Loucy (cell line): ENCODE results near the gene BCAP29.

Experiments used
- H2AFZ ChIP-seq: fragments of 200-600 bp; sonication (generic); 2 replicates; pipeline ENCODE4 v1.6.0; 2016; ENCODE audit warnings: antibody characterized with exemption, mild to moderate bottlenecking, low read length, moderate library complexity
- H3F3A ChIP-seq: fragments of 200-600 bp; 2 replicates; pipeline ENCODE4 v1.6.0; 2016; ENCODE audit warnings: antibody characterized with exemption, low read depth, mild to moderate bottlenecking
- H3K27me3 ChIP-seq: fragments of 200-600 bp; sonication (generic); 2 replicates; pipeline ENCODE4 v1.6.1; 2014; ENCODE audit warnings: low read length, mild to moderate bottlenecking; ENCODE audit not compliant: insufficient read depth, poor library complexity, severe bottlenecking
- H3K36me3 ChIP-seq: fragments of 200-600 bp; sonication (generic); 2 replicates; pipeline ENCODE4 v1.6.1; 2016; ENCODE audit warnings: low read length; ENCODE audit not compliant: insufficient read depth
- H3K4me1 ChIP-seq: fragments of 200-600 bp; sonication (generic); 2 replicates; pipeline ENCODE4 v1.5.1; 2014; ENCODE audit warnings: low read length, mild to moderate bottlenecking; ENCODE audit not compliant: insufficient read depth, poor library complexity, severe bottlenecking
- H3K4me2 ChIP-seq: fragments of 200-600 bp; sonication (generic); 2 replicates; pipeline ENCODE4 v1.6.0; 2014; ENCODE audit warnings: antibody characterized with exemption, low read length, low read depth, mild to moderate bottlenecking; ENCODE audit not compliant: poor library complexity, severe bottlenecking
- H3K4me3 ChIP-seq: fragments of 200-600 bp; sonication (generic); 2 replicates; pipeline ENCODE4 v1.5.1; 2014; ENCODE audit warnings: low read length, mild to moderate bottlenecking, mixed read lengths; ENCODE audit not compliant: poor library complexity, severe bottlenecking
- H3K79me2 ChIP-seq: fragments of 200-600 bp; sonication (generic); 2 replicates; pipeline ENCODE4 v1.6.1; 2014; ENCODE audit warnings: low read length; ENCODE audit not compliant: insufficient read depth
- H3K9ac ChIP-seq: fragments of 200-600 bp; sonication (generic); 2 replicates; pipeline ENCODE4 v1.6.0; 2014; ENCODE audit warnings: mild to moderate bottlenecking, low read depth, low read length, moderate library complexity; ENCODE audit not compliant: poor library complexity, severe bottlenecking
- H3K9me2 ChIP-seq: fragments of 200-600 bp; sonication (generic); replicated peaks from 2 replicates; pipeline ENCODE4 v1.6.1; 2016; ENCODE audit warnings: low read depth, low read length, mixed read lengths
- H3K9me3 ChIP-seq: fragments of 200-600 bp; sonication (generic); 2 replicates; pipeline ENCODE4 v1.6.1; 2014; ENCODE audit warnings: mild to moderate bottlenecking, antibody characterized with exemption, low read length, low read depth; ENCODE audit not compliant: insufficient read depth
- H4K20me1 ChIP-seq: fragments of 200-600 bp; sonication (generic); 2 replicates; pipeline ENCODE4 v1.6.0; 2014; ENCODE audit warnings: antibody characterized with exemption, low read length, mild to moderate bottlenecking; ENCODE audit not compliant: insufficient read depth, poor library complexity, severe bottlenecking
- EZH2phosphoT487 ChIP-seq: fragments of 200-600 bp; IDR thresholded peaks from 2 replicates; pipeline ENCODE4 v1.6.1; 2018; ENCODE audit warnings: antibody characterized with exemption, mild to moderate bottlenecking, moderate library complexity, borderline replicate concordance
- TF ChIP-seq, protein P1 (sequence below): fragments of 200-600 bp; sonication (generic); conservative IDR thresholded peaks from 2 replicates; pipeline ENCODE4 v1.5.1; 2014; ENCODE audit warnings: mild to moderate bottlenecking, antibody characterized with exemption, low read length

BCAP29 gene

DNA sequence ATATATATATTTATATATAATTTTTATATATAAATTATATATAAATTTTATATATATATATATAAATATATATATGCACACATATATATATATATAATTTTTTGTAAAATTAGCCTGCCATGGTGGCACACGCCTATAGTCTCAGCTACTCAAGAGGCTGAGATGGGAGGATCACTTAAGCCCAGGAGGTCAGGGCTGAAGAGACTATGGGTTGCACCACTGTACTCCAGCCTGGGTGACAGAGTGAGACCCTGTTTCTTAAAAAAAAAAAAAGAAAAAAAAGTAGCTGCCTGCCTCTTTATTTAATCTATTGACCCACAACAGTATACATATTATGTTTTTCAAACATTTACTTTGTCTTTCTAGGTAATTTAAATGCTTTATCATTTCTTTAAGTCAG is 19.2 kb downstream of the BCAP29 start:
- peaks cover 26% of the 10 kb centered on the region for H3K36me3 ChIP-seq
- H3K4me1 ChIP-seq = no peaks in the 10 kb centered on the region
- TF ChIP-seq EZH2phosphoT487 = no peak
- TF ChIP-seq, protein P1, sequence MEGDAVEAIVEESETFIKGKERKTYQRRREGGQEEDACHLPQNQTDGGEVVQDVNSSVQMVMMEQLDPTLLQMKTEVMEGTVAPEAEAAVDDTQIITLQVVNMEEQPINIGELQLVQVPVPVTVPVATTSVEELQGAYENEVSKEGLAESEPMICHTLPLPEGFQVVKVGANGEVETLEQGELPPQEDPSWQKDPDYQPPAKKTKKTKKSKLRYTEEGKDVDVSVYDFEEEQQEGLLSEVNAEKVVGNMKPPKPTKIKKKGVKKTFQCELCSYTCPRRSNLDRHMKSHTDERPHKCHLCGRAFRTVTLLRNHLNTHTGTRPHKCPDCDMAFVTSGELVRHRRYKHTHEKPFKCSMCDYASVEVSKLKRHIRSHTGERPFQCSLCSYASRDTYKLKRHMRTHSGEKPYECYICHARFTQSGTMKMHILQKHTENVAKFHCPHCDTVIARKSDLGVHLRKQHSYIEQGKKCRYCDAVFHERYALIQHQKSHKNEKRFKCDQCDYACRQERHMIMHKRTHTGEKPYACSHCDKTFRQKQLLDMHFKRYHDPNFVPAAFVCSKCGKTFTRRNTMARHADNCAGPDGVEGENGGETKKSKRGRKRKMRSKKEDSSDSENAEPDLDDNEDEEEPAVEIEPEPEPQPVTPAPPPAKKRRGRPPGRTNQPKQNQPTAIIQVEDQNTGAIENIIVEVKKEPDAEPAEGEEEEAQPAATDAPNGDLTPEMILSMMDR = no peak
- no peaks in the 10 kb centered on the region for H3K79me2 ChIP-seq
- no peak overlapping the region for H3K4me3 ChIP-seq
- no peaks in the 10 kb centered on the region for H4K20me1 ChIP-seq
- no peaks in the 10 kb centered on the region for H3K9me2 ChIP-seq
- no peaks in the 10 kb centered on the region for H3K27me3 ChIP-seq
- no peak overlapping the region for H3K4me2 ChIP-seq
- no peak overlapping the region for H3K9ac ChIP-seq
- no peaks in the 10 kb centered on the region for H3F3A ChIP-seq
- no peak overlapping the region for H2AFZ ChIP-seq
- no peaks in the 10 kb centered on the region for H3K9me3 ChIP-seq

DNA sequence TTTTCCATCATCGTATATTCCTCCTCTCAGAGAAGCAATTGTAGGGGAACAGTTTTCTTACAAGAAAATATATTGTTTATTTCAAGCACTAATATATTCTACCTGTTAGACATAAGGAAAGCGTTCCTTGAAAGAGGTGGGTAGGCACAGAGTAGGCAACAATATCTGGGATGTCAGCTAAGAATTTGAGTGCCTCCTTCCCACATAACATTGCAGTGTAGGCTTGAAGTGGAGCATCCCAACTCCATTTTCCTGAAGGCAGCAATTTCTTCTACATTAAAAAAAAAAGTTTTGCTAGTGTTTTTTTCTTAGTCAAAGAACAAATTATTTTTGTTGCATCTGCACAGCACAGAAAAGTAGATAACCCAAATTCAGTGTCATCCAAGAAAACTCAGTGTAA is 20.8 kb downstream of the BCAP29 start:
- H3K9me2 ChIP-seq = no peaks in the 10 kb centered on the region
- TF ChIP-seq, protein P1 = no peak
- no peak for TF ChIP-seq EZH2phosphoT487
- H4K20me1 ChIP-seq = no peaks in the 10 kb centered on the region
- no peaks in the 10 kb centered on the region for H3K27me3 ChIP-seq
- no peak overlapping the region for H3K4me2 ChIP-seq
- no peaks in the 10 kb centered on the region for H3K9me3 ChIP-seq
- H3K36me3 ChIP-seq = peaks cover 13% of the 10 kb centered on the region
- H3K4me1 ChIP-seq = no peaks in the 10 kb centered on the region
- H3K79me2 ChIP-seq = no peaks in the 10 kb centered on the region
- H3K4me3 ChIP-seq = no peak overlapping the region
- H2AFZ ChIP-seq = no peak overlapping the region
- H3F3A ChIP-seq = no peaks in the 10 kb centered on the region
- no peak overlapping the region for H3K9ac ChIP-seq

- no peaks in the 10 kb centered on the region for H3K4me1 ChIP-seq
- no peaks in the 10 kb centered on the region for H4K20me1 ChIP-seq
- no peaks in the 10 kb centered on the region for H3K79me2 ChIP-seq
- H3K9me2 ChIP-seq = no peaks in the 10 kb centered on the region
- H3K36me3 ChIP-seq = peaks cover 13% of the 10 kb centered on the region
- no peak overlapping the region for H2AFZ ChIP-seq
- no peak for TF ChIP-seq EZH2phosphoT487
- TF ChIP-seq, protein P1 = no peak
- no peak overlapping the region for H3K4me3 ChIP-seq
- no peaks in the 10 kb centered on the region for H3K9me3 ChIP-seq
- H3F3A ChIP-seq = no peaks in the 10 kb centered on the region
- no peak overlapping the region for H3K9ac ChIP-seq
- H3K4me2 ChIP-seq = no peak overlapping the region
- H3K27me3 ChIP-seq = no peaks in the 10 kb centered on the region
These were observed 25.3 kb downstream of the BCAP29 start for GRCh38 chr7:107605218-107605815.
